ENCODE results near the gene IRF2.

The IRF2 gene

DNA sequence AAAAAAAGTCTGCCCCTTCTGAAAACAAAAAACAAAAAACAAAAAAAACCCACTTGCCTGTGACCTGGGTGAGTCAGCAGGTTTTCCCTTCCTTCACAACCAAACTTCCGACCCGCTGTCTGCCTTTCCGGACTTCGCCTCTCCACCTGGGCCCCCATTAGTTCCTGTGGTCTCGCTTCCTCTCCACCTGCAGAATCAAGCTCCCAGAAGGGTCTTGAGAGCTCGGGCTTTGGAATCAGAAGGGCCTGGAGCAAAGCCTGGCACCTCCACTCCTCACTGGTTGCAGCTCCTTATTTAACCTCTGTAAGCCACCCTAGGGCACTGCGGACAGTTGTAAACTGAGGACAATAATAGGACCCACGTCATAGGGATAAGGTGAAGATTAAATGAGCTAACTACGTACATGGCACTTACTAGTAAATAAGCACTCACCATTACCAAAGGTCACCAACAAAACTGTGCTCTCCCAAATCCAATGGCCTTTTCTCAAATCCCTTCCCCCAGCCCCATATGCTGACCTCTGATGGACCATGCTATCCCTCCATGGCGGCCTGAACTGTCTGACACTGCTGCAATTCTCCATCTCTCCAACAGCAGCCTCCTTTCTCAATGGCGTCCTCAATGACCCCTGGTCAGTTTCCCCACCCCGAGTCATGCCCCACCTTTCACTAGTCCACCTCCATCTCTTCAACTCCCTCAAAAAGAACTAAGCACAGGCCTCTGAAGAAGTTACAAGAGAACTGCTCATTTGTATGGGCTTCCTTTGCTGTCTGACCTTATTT, 64.2 kb downstream of the IRF2 start:
- Histone ChIP-seq H3K9me3 (no peaks in the 10 kb centered on the region), H3K27ac (peak overlapping the region; percentile 83), H3K4me3 (ENCODE audit: low read depth in 1 of 2, low read length in 1 of 2) (peak overlapping the region; percentile 34 to 42), H3K27me3 (no peaks in the 10 kb centered on the region), H3K4me1 (ENCODE audit: control insufficient read depth in 1 of 2, insufficient read depth in 1 of 2, low read depth in 1 of 2, low read length in 1 of 2) (peaks cover 68 to 73% of the 10 kb centered on the region in 2 experiments), H3K36me3 (peaks cover 53% of the 10 kb centered on the region)
- no peak for TF ChIP-seq CTCF (IDR thresholded peaks at IDR 0.05)

DNA sequence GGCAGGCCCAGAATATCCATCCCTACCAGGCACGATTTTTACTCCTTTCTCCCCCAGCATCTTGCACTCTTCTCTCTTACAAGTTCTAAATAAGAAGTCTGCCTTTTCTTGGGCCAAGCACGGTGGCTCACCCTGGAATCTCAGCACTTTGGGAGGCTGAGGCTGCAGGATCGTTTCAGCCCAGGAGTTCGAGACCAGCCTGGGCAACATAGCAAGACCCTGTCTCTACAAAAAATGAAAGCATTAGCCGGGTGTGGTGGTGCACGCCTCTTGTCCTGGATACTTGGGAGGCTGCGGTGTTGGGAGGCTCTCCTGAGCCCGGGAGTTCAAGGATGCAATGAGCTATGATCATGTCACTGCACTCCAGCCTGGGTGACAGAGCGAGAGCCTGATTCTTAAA, 64.8 kb downstream of the IRF2 start:
- Histone ChIP-seq H3K27me3 (no peaks in the 10 kb centered on the region), H3K27ac (peak overlapping the region; percentile 83), H3K4me3 (ENCODE audit: low read depth in 1 of 2, low read length in 1 of 2) (peak overlapping the region; percentile 34 to 42), H3K36me3 (peaks cover 53% of the 10 kb centered on the region), H3K9me3 (no peaks in the 10 kb centered on the region), H3K4me1 (ENCODE audit: control insufficient read depth in 1 of 2, insufficient read depth in 1 of 2, low read depth in 1 of 2, low read length in 1 of 2) (peaks cover 67 to 70% of the 10 kb centered on the region in 2 experiments)
- no peak for TF ChIP-seq CTCF (IDR thresholded peaks at IDR 0.05)

- Histone ChIP-seq H3K9me3 (no peaks in the 10 kb centered on the region), H3K36me3 (peaks cover 51% of the 10 kb centered on the region), H3K27me3 (no peaks in the 10 kb centered on the region), H3K4me3 (ENCODE audit: low read depth in 1 of 2, low read length in 1 of 2) (no peak overlapping the region), H3K4me1 (ENCODE audit: control insufficient read depth in 1 of 2, insufficient read depth in 1 of 2, low read depth in 1 of 2, low read length in 1 of 2) (peaks cover 58 to 64% of the 10 kb centered on the region in 2 experiments), H3K27ac (peak overlapping the region; percentile 83)
- TF ChIP-seq CTCF (IDR thresholded peaks at IDR 0.05): no peak
Observed at GRCh38 chr4:184408684-184409081, 65.7 kb downstream of the IRF2 start.

DNA sequence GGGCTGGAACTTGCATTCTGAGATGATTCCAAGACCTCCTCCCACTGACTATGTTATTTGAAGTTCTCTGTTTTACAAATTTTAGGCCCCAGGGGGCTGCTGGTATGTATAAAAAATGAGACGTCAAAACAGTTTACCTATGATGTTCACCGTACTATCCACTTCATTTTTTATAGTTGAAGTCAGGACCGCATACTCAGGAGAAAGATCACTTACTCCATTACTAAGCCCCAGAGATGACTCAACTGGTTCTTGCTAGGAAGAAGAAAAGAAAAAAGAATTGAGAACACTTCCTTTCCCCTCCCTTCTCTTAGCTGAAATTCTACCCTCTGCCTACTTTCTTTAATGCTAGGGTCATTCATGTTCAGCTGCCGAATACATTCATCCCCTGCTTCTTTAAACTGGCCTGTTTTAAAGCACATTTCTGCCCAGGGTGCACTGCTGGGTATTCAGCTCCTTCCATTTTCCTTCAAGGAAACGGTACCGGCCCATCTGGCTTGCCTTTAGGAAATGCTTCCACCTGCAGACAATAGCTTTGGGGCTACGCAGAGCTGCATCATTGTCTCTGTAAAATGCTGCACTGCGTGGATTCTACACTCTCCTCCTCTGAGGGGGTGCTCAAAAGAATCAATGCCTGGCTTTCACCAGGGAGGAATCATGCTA, 66.2 kb downstream of the IRF2 start:
- Histone ChIP-seq H3K4me1 (ENCODE audit: control insufficient read depth in 1 of 2, insufficient read depth in 1 of 2, low read depth in 1 of 2, low read length in 1 of 2) (peaks cover 60 to 65% of the 10 kb centered on the region in 2 experiments), H3K27ac (peak overlapping the region; percentile 83), H3K27me3 (no peaks in the 10 kb centered on the region), H3K4me3 (ENCODE audit: low read depth in 1 of 2, low read length in 1 of 2) (no peak overlapping the region), H3K9me3 (no peaks in the 10 kb centered on the region), H3K36me3 (peaks cover 52% of the 10 kb centered on the region)
- TF ChIP-seq CTCF (IDR thresholded peaks at IDR 0.05): no peak

GRCh38 chr4:184406958-184407391, 67.4 kb downstream of the IRF2 start:
- Histone ChIP-seq H3K4me1 (ENCODE audit: control insufficient read depth in 1 of 2, insufficient read depth in 1 of 2, low read depth in 1 of 2, low read length in 1 of 2) (peaks cover 63 to 65% of the 10 kb centered on the region in 2 experiments), H3K9me3 (no peaks in the 10 kb centered on the region), H3K4me3 (ENCODE audit: low read depth in 1 of 2, low read length in 1 of 2) (peak overlapping the region in 1 of 2 experiments; percentile 26), H3K27me3 (no peaks in the 10 kb centered on the region), H3K36me3 (peaks cover 61% of the 10 kb centered on the region), H3K27ac (peak overlapping the region; percentile 83)
- no peak for TF ChIP-seq CTCF (IDR thresholded peaks at IDR 0.05)

Data from neutrophil (primary cell).